ENCODE measurements around the gene SPO11.

DNA sequence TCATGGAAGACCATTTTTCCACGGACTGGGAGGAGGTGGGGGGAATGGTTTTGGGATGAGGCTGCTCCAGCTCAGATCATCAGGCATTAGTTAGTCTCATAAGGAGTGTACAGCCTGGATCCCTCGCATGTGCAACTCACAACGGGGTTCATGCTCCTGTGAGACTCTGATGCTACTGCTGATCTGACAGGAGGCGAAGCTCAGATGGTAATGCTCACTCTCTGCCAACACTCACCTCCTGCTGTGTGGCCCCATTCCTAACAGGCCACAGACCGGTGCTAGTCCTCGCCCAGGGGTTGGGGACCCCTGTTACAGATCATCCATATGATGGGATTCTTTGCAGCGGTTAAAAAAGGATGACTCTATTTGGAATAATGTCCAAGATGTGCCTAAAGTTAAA, 35.6 kb upstream of the SPO11 start:
- TF ChIP-seq, protein P1, sequence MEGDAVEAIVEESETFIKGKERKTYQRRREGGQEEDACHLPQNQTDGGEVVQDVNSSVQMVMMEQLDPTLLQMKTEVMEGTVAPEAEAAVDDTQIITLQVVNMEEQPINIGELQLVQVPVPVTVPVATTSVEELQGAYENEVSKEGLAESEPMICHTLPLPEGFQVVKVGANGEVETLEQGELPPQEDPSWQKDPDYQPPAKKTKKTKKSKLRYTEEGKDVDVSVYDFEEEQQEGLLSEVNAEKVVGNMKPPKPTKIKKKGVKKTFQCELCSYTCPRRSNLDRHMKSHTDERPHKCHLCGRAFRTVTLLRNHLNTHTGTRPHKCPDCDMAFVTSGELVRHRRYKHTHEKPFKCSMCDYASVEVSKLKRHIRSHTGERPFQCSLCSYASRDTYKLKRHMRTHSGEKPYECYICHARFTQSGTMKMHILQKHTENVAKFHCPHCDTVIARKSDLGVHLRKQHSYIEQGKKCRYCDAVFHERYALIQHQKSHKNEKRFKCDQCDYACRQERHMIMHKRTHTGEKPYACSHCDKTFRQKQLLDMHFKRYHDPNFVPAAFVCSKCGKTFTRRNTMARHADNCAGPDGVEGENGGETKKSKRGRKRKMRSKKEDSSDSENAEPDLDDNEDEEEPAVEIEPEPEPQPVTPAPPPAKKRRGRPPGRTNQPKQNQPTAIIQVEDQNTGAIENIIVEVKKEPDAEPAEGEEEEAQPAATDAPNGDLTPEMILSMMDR (conservative IDR thresholded peaks at IDR 0.05), result no peak
- no peak for TF ChIP-seq EZH2 (IDR thresholded peaks at IDR 0.05; ENCODE audit: low read depth)
